Measurements from ENCODE around the gene SWT1.
A peak's percentile ranks its signal among the peaks of the same experiment; 100 is the strongest.

Gene SWT1

GRCh38 chr1:185156854-185157598, at the start of gene SWT1, which contains the start of gene TRMT1L:
TSS of gene SWT1 (plus strand) at chr1:185157167. CDS start at chr1:185160842, 3,675 bp downstream.
TSS of gene TRMT1L (minus strand) at chr1:185156953. CDS start at chr1:185156712, 241 bp downstream.
- peak; percentile 100 for DNase-seq

GRCh38 chr1:185108321-185108720, 48.6 kb upstream of the SWT1 start:
- no peak for DNase-seq

- DNase-seq: no peak
Observed at GRCh38 chr1:185110145-185110544, 46.8 kb upstream of the SWT1 start.

GRCh38 chr1:185111873-185112272, 45.1 kb upstream of the SWT1 start:
- DNase-seq: no peak

GRCh38 chr1:185112356-185112755, 44.6 kb upstream of the SWT1 start:
- no peak for DNase-seq

- DNase-seq: no peak
Observed at GRCh38 chr1:185129708-185130107, 27.3 kb upstream of the SWT1 start.

- no peak for DNase-seq
Observed at GRCh38 chr1:185132534-185132933, 24.4 kb upstream of the SWT1 start.

- no peak for DNase-seq
Observed at GRCh38 chr1:185137896-185138545, 18.9 kb upstream of the SWT1 start.

- DNase-seq: no peak
Observed at GRCh38 chr1:185139246-185139645, 17.7 kb upstream of the SWT1 start.

- DNase-seq: no peak
Observed at GRCh38 chr1:185144233-185144632, 12.7 kb upstream of the SWT1 start.

GRCh38 chr1:185151215-185151614, 5.8 kb upstream of the SWT1 start:
- DNase-seq: no peak

GRCh38 chr1:185152187-185152767, 4.7 kb upstream of the SWT1 start:
- no peak for DNase-seq

GRCh38 chr1:185154912-185155513, 2.0 kb upstream of the SWT1 start:
- no peak for DNase-seq

- DNase-seq: no peak
Observed at GRCh38 chr1:185155600-185156287, 1.2 kb upstream of the SWT1 start.

- DNase-seq: no peak
Observed at GRCh38 chr1:185156288-185156853, 596 bp upstream of the SWT1 start.

GRCh38 chr1:185157599-185158412, 839 bp downstream of the SWT1 start:
- no peak for DNase-seq

- DNase-seq: peak; percentile 31
Observed at GRCh38 chr1:185158800-185159199, 1.8 kb downstream of the SWT1 start.

- DNase-seq: no peak
Observed at GRCh38 chr1:185159966-185160365, 3.0 kb downstream of the SWT1 start.

- no peak for DNase-seq
Observed at GRCh38 chr1:185162491-185162890, 5.5 kb downstream of the SWT1 start.

GRCh38 chr1:185166106-185166505, 9.1 kb downstream of the SWT1 start:
- no peak for DNase-seq

GRCh38 chr1:185170291-185170848, 13.4 kb downstream of the SWT1 start:
- DNase-seq: peak; percentile 59

Data from NCI-H345 (cell line).